HTR-8/SVneo (cell line): Measurements from ENCODE around the gene DEXI.

ENCODE experiments used
- DNase-seq: peaks from one replicate; pipeline ENCODE4 v3.0.0; 2011; ENCODE audit warnings: low spot score, mixed read lengths; ENCODE audit not compliant: insufficient read length
- FAIRE-seq: peaks from 2 replicates; lab custom pipeline; 2011; peaks lifted over from hg19 to GRCh38; lab: Jason Lieb, UNC

The DEXI gene

DNA sequence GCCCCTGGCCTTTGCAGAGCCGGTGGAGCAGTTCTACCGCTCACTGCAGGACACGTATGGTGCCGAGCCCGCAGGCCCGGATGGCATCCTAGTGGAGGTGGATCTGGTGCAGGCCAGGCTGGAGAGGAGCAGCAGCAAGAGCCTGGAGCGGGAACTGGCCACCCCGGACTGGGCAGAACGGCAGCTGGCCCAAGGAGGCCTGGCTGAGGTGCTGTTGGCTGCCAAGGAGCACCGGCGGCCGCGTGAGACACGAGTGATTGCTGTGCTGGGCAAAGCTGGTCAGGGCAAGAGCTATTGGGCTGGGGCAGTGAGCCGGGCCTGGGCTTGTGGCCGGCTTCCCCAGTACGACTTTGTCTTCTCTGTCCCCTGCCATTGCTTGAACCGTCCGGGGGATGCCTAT, 35.8 kb downstream of the DEXI start:
- DNase-seq (no peak), FAIRE-seq (no peak)

- DNase-seq (no peak), FAIRE-seq (no peak)
These were observed 39.3 kb downstream of the DEXI start for GRCh38 chr16:10902999-10903398.

DNA sequence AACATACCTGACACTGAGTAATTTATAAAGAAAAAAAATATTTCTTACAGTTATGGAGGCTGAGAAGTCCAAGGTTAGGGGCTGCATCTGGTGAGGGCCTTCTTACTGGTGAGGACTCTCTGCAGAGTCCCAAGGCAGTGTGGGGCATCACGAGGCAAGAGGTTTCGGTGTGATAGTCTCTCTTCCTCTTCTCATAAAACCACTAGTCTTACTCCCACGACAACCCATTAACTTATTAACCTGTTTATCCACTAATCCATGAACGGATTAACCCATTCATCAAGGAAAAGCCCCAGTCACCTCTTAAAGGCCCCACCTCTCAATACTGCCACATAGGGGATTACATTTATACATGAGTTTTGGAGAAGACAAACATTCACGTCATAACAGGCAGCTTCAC, 45.1 kb downstream of the DEXI start:
- FAIRE-seq: no peak
- no peak for DNase-seq

DNA sequence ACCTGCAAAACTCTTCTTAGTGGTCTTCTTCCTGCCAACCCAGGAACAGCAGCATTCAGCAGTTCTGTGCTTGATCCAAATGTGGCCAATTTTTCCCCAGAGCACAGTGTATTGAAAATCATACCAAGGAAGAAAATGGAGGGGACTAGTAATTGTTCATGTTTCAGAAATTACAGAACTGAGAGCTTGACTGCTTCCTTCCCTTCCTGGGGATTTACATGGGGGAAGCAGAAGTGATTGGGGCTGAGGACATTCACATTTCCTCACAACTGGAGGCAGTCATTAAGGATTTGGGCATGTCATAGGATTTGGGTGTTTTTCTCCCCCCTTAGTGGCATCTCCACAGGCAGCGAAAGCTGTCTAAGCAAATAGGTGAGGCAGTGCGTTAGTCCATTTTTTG, 45.5 kb downstream of the DEXI start:
- FAIRE-seq: no peak
- DNase-seq: no peak

DNA sequence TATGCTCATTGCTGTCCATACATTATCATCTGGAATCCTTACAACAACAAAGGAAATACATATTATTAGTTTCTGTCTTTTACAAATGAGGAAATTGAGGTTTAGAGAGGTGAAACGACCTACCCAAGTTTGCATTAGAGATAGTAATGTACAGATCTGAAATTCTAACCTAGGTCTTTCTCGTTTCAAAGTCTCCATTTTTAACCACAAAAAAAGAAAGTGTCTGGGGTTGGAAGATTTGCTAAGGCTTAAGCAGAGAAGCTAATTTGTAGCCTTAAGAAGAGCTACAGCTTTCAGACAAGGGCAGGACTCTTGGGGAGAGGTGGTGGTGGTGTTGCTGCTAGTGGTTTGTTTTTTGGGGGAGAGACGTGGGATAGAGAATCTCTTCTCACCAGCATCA, 46.1 kb downstream of the DEXI start:
- DNase-seq (no peak), FAIRE-seq (no peak)

DNA sequence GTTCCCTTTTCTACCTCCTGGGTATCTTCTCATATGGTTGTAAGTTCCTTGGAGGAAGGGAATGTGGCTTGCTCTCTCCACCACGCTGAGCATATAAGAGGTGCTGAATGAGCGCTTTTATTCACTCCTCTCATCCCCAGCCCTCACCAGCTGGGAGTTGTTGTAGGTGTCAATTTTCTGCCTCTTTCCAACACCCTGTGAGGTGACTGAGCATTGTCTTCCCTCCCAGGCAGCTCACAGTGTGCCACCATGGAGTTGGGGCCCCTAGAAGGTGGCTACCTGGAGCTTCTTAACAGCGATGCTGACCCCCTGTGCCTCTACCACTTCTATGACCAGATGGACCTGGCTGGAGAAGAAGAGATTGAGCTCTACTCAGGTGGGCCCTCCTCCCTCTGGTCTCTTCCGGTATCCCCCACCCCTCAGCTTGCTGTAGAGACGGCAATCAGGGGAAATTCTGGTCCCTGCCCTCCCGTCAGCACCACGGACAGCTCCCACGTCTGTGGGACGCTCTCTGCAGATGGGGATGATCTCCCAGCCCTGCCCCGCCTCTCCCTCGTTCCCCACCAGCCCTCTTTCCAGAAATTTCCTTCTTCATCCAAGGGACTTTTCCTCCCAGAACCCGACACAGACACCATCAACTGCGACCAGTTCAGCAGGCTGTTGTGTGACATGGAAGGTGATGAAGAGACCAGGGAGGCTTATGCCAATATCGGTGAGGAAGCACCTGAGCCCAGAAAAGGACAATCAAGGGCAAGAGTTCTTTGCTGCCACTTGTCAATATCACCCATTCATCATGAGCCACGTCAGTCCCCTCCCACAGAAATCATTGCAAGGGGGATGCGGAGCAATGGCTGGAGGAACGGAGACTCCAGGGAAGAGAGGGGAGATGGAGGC, 47.0 kb downstream of the DEXI start:
- FAIRE-seq (no peak), DNase-seq (peak; percentile 67)

GRCh38 chr16:10892782-10893318, 49.4 kb downstream of the DEXI start:
- FAIRE-seq (no peak), DNase-seq (no peak)

- no peak for DNase-seq
- no peak for FAIRE-seq
These were observed 52.4 kb downstream of the DEXI start for GRCh38 chr16:10889855-10890254.

GRCh38 chr16:10888320-10888937, 53.8 kb downstream of the DEXI start:
- DNase-seq: no peak

DNA sequence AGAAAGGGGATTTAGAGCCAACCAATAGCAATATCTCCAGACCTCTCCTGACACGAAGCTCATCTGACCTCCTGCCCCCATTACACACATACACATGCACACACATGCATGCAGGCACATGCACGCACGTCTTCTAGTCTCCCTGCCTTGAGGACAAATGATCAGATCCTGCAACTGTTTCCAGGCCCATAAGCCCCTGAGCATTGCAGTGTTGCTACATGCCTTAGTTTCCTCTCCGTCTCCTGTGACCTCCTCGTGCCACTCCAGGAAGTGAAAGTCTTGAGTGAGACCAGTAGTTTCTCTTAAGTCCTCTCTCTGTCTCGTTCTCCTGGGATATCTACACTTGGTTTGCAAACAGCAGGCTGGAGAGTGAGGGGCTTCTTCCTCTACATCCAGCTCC, 57.0 kb downstream of the DEXI start:
- DNase-seq (no peak), FAIRE-seq (no peak)

More at GRCh38 chr16:10888320-10888937, 53.8 kb downstream of the DEXI start:
- no peak for FAIRE-seq

GRCh38 chr16:10883004-10883403, 59.3 kb downstream of the DEXI start:
- DNase-seq (no peak), FAIRE-seq (no peak)

DNA sequence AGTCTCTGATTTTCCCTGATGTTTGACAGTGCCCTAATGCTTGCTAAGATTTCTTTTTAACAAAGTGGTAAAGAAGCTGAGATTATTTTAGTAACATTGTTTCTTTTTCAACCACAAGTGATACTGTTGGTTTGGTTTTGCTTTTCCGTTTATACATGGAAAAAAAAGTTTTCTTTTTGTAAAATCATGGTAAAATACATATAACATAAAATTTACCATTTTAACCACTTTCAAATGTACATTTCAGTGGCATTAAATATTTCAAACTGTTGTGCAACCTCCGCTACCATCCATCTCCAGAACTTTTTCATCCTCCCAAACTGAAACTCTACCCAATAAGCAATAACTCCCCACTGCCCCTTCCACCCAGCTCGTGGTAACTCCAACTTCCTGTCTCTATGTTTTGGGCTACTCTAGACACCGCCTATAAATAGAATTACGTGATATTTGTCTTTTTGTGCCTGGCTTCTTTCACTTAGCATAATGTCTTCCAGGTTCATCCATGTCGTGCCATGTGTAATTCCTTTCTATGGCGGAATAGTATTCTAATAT, 60.7 kb downstream of the DEXI start:
- DNase-seq: no peak
- FAIRE-seq: no peak

DNA sequence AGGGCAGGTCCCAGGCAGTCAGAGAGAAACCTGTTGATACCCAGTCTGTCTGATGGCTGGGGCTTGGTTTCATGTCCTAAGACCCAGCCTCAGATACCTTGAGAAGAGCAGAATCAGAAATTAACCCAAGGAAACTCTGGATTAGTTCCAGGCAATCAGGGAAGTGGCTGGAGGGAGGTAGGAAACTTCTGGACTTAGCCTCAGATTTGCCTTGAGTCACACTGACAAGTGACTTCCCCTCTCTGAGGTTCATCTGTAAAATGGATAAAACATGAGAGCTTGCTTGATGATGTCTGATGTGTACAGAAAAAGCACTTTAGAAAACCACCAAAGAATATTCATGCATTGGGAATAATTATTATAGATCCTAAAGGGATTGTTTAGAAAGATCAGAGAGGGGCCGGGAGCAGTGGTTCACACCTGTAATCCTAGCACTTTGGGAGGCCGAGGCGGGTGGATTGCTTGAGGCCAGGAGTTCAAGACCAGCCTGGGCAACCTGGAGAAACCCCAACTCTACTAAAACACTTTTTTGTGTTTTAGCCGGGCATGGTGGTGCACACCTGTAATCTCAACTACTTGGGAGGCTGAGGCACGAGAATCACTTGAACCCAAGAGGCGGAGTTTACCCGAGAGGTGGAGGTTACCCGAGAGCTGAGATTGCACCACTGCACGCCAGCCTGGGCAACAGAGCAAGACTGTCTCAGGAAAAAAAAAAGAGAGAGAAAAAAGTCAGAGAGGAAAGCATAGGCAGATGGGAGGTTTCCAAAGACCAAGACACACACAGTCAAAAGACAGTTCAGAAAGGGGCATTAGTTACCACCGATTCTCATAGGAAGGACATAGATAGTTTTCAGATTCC, 61.4 kb downstream of the DEXI start:
- FAIRE-seq: no peak

GRCh38 chr16:10879681-10880589, 62.3 kb downstream of the DEXI start:
- FAIRE-seq (no peak), DNase-seq (no peak)

More for the DNA sequence above, 61.4 kb downstream of the DEXI start:
- no peak for DNase-seq
